Anterior cingulate cortex (tissue), 58 donors: ENCODE data around the gene ZNF682.
"Not testable (repeated sequence)": the region's sequence is repeated elsewhere in the genome, so short reads cannot be mapped to it uniquely, and the experiment has no call there.

Source experiments
- DNase-seq, 58 donors: peaks; one replicate each; lab custom pipeline; 2025; lab: John Stamatoyannopoulos, UW

The ZNF682 gene

DNA sequence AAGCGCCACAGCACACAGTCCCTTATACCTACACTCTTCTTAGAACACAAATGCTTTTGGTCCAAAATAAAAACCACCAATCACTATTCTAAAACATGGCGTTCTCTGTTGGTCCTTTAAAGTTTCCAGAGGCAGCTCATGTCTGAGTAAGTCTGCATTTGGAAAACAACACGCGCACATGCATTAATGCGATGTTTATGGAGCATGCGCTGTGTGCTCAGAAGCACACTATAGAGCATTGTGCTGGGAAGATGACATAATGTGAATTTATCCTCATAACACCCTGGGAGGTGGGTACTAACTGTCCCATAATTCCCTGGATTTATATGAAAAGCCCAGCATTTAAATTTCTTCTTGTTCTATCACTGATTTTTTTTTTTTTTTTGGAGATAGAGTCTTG, 10.7 kb downstream of the ZNF682 start:
- peak in 8 of 58 donors; percentile 1 to 21 (median 2) for DNase-seq

DNA sequence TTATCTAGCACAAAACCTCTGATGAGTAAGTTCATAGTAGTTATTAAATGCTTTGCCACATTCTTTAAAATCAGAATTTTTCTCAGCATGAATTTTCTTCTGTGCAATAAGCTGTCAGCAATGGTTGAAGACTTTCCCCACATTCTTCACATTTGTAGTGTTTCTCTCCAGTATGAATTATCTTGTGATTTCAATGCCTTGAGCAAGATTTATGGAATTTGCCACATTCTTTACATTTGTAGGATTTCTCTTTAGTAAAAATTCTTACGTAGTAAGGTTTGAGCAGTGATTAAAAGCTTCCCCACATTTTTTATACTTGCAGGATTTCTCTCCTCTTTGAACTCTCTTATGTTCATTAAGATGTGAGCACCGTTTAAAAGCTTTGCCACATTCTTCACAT, 33.6 kb downstream of the ZNF682 start:
- no peak for DNase-seq

DNA sequence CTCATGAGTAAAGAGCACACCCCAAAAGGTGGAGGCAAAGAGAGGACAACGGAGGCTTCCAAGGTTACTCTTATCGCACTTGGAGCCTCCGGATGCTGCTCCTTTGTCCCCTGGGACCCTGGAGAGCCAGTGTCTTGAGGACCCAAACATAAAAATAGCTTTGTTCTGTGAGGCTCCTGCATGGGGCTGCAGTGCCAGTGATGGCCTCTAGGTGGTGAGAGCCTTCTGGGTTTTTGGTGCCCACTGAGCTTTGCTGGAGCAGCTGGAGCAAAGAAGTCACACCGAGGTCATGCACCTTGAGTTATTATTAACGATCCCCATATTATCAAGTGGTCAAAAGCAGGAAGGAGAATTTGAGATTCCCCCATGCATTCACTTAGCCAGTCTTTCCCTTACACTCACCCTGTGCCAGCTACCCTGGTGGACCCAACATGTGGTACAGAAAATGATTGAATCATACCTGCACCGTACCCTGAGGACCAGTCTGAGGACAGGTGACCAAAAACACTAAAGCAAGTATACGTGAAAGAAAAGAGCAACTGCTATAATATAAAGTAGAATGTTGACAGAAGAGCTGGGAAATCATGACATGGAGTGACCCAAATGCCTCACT, 41.5 kb downstream of the ZNF682 start:
- DNase-seq = peak in 3 of 58 donors; percentile 0 to 12 (median 5)

DNA sequence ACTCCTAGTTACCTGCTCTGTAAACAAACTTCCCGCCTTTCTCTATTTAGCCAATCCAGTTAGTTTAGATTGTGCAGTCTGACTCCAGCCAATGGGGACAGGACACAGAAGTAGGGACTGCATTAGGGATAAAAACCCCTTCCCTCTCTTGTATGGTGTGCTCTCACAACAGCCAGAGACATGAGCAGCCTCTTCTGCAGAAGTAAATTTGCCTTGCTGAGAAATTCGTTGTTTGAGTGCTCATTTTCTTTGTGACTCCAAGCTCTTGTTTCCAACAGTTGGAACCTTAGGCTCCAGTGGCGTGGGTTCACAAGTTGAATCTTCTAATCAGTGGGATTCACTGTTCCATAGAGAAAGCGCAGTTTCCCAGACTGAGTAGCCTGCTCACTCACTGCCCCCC, 72.4 kb downstream of the ZNF682 start:
- no peak for DNase-seq

DNA sequence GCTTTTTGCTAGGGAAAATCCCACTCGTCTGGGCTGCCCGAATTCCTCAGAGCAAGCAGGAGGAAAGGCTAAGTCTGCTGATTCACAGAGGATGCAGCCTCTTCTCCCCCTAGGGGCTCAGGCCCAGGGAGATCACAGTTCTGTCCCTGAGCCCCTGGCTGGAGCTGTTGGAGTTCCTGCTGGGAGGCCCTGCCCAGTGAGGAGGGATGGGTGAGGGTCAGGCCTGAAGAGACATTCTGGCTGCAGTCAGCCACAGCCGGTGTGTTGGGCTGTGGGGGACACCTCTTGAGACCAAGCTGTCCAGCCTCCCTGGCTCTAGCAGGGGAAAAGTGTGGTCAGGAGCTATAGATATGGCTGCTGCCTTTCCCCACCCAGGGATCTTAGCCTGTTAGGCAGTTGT, 73.2 kb downstream of the ZNF682 start:
- DNase-seq = not testable (repeated sequence)

DNA sequence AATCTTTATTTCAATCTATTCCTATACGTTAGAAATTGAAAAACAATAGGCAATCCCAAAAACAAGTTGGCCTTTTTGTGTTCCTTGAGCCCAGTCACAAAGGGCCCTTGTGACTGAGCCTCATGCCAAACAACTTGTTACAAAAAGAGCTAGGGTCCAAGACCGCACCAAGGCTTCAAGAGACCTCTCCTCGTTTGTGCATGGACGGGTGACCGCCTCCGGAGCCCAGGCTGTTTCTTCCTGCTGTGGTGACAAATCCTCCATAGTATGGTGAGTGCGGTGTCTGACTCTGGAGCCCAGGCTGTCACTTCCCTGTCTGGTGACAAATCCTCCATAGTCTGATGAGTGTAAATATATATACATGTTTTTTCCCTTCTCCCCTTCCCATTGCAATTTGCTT, 74.9 kb downstream of the ZNF682 start:
- DNase-seq = no peak

DNA sequence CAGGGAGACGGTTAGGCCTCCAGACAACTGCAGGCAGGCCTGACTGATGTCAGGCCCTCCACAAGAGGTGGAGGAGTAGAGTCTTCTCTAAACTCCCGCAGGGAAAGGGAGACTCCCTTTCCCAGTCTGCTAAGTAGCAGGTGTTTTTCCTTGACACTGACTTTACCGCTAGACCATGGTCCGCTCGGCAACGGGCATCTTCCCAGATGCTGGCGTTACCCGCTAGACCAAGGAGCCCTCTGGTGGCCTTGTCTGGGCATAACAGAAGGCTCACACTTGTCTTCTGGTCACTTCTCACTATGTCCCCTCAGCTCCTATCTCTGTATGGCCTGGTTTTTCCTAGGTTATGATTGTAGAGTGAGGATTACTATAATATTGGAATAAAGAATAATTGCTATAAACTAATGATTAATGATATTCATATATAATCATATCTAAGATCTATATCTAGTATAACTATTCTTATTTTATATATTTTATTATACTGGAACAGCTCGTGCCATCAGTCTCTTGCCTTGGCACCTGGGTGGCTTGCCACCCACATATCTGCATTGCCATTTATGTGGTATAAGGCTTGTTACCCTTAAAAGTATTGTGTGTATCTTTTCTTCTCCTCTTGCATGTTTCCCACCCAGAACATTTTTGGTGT, 80.0 kb downstream of the ZNF682 start:
- peak in 54 of 58 donors; percentile 1 to 84 (median 43) for DNase-seq

DNA sequence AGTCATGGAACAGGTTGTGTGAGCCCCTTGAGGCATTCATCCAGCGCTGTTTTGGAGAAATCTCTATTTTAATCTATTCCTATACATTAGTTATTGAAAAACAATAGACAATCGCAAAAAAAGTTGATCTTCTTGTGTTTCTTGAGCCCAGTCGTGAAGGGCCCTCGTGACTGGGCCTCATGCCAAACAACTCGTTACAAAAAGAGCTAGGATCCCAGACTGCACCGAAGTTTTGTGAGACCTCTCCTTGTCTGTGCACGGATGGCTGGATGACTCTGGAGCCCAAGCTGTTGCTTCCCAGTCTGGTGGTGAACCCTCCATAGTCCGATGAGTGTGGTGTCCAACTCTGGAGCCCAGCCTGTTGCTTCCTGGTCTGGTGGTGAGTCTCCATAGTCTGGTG, 81.5 kb downstream of the ZNF682 start:
- not testable (repeated sequence) for DNase-seq

DNA sequence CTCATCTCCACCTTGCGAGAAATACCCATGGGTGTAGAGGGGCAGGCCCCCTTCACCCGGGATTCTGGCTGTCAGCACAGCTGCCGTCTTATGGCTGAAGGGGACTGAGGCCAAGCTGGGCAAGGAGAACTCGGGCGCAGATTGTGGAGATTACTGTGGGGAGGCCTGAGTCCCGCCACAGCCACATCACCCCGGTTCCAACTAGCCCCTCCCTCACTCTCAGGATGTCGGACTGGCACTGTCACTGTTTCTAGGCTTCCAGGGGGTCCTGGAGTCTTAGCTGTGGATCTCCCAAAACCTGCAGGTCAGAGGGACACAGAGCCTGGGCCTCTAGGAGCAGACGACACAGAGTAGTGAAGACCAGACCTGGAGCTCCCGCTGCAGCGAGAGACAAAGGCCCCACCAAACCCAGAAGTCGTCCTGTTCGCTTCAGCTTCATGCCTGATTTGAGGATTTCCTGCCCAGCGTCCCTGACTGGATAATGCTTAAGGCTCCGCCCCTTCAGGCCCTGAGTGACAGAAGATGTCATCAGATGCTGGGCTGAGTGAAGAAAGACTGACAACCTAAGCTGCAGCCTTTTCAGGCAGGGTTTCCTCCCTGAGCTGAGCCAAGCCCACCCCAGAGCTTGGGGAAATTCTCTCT, 82.8 kb downstream of the ZNF682 start:
- DNase-seq = peak in 28 of 58 donors; percentile 0 to 53 (median 12)

DNA sequence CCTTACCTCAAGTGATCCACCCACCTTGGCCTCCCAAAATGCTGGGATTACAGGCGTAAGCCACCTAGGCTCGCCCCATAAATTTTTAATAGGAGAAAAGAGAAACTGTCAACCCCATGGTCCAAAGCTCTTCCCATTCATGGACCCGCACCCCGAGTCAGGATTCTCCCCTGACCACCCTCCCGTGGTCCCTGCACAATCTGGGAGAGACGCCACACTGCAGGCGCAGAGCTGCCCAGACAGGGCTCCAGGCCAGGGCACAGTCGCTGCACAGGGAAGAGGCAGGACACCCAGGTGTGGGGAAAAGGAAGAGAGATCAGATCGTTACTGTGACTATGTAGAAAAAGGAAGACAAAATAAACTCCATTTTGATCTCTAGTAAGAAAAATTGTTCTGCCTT, 84.1 kb downstream of the ZNF682 start:
- no peak for DNase-seq
